Inflammatory macrophage treated with lipopolysaccharide for 4 hours (primary cell): Measurements from ENCODE around the gene RASSF1.

Experiments
- DNase-seq: peaks from one replicate; pipeline ENCODE4 v3.0.0-alpha.2; 2020

Gene RASSF1

DNA sequence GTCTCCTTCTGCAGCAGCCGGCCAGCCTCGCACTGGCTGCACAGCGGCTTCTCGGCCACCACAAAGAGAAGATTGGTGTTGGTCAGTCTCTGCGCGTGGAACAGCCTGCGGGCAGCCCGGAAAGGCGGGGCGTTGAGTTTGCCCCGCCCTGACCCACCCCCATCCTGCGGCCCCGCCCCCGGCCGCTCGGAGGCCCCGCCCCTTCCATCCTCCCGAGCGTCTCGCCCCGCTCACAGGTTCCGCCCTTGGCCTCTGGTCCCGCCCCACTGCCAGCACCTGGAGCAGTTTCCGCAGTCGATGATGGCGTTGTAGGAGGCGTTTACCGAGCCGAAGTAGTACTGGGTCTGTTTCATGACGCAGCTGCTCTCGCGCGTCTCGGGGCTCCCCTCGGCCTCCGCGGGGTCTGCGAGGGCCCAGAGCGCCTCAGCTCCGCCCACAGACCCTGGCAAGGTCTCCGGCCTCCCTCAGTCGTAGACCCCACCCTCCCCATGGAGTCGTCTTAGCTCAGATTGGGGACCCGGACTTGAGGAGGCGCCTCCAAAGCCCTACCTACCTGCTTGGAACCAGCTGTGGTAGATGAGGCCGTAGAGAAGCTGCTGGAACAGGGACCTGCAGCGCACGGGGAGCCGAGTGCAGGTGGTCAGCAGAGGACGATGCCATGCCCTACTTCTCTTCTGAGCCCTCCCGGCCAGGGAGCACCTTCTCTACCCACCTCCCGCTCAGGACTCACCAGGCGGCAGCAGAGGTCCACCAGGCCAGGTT is 24.6 kb upstream of the RASSF1 start:
- DNase-seq: peak; percentile 65

DNA sequence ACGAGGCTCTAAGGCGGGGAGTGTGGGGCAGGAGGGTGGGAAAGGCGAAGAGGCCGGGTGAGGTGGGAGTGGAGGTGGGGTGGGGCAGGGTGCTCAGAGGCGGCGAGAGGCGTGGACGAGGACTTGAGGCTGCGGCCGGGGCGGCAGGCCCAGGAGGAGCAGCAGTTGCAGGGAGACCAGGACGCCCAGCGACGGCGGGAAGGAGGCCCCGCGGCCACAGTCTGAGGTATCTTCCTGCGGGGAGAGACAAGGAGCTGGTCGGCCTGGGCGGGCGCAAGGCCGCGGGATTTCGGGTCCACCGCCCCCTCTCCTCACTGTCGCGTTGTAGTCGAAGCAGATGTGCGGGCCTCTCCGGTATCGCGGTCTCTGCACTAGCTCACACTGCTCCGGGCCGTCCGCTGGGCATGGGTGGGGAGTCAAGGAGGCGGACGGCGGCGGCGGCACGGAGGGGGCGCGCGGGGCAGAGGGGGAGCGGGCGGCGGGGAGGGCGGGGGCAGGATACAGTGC is 24.0 kb upstream of the RASSF1 start:
- no peak for DNase-seq

- no peak for DNase-seq
Measured at GRCh38 chr3:50359760-50360110, 19.1 kb upstream of the RASSF1 start.

- DNase-seq: peak; percentile 98
Measured at GRCh38 chr3:50358911-50359759, 18.5 kb upstream of the RASSF1 start, which contains the start of gene TMEM115. TMEM115 (minus strand) TSS chr3:50359521; CDS start chr3:50359063, 458 bp downstream.

DNA sequence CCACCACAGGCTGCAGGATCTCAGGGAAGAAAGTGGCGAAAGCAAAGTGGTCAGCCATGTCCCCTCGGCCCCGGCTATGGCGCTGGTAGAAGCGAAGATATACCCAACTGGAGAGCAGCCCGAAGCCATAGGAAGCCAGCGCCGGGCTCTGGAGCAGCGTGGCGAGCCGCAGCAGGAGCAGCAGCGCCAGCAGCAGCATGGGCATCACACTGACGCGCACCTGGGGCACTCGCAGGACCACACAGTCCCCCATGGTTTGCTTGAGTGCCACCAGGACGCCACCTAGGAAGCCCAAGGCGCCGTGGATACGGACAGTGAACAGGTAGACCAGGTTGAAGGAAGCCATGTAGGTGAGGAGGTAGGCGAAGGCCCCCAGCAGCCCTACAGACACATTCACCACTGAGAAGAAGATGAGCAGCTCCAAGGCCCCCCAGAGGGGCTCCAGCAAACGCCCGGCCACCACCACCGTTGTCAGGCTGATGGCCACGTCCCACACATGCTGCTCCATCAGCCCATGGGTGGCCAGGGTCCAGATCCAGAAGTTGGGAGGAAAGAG is 17.8 kb upstream of the RASSF1 start:
- DNase-seq: no peak

- DNase-seq: peak; percentile 60
Measured at GRCh38 chr3:50357481-50357880, 16.8 kb upstream of the RASSF1 start.

DNA sequence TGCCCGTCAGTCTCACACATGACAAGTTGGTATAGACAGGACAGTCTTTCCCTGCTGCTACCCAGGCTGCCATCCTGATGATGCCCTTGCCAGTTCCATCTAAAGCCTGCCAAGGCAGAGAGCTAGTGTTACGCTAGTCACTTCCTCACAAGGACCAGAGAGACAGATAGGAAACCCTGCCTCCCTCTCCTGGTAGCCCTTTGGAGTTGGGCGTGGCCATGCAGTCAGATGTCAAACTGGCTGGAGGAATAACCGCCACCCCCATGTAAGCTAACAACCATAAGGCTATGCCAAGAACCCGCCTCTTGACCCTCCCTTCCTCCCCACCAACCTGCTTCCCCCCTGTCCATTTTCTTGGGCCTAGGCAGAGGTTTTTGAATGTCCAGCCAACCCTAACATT is 15.9 kb upstream of the RASSF1 start:
- DNase-seq: peak; percentile 71

GRCh38 chr3:50355829-50356552 is 15.4 kb upstream of the RASSF1 start:
- DNase-seq: no peak

- no peak for DNase-seq
Measured at GRCh38 chr3:50354850-50355249, 14.2 kb upstream of the RASSF1 start.

DNA sequence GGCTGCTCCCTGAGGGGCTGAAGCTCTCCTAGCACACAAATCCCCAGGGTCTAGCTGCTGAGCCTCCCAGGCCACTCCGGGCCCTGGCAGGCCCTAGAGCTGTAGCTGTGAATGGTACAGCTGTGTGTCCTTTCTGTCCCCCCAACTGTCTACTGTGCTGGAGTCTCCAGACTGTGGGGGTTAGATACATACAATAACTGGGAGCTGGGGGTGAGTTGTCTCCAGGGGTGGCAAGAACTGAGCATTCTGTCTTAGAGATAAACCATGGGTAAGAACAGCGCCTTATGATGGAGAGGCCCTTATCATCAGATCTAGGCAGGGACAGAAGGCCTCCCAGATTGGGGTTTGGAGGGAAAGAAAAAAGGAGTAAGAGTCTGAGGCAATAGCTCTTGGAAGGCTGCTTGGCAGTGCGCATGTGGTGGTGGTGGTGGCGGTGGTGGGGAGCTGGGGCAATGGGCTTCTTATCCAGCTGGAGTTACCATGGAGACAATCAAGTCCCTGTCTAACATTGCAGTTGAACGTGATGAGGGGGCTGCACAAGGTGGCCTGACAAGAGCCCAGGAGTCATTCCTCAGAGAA is 13.6 kb upstream of the RASSF1 start:
- no peak for DNase-seq

GRCh38 chr3:50353245-50354004 is 12.8 kb upstream of the RASSF1 start:
- DNase-seq: no peak

DNA sequence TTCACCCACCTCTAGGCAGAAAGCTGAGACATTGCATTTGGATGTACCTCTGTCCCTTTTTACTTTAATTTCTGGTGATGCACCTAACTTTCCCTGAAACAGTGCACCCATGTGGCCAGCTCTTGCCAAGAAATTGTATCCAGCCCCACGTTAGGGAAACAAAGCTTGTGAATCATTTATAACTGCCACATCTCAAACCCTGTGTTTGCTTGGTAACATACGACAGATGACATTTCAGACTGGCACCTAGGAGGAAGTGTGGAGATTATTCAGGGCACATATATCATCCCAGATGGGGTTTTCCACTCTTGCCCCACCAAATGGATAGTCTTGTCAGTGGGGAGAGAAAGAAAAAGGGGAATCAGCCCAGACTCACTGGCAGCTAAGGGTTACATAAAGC is 12.1 kb upstream of the RASSF1 start:
- peak; percentile 96 for DNase-seq

DNA sequence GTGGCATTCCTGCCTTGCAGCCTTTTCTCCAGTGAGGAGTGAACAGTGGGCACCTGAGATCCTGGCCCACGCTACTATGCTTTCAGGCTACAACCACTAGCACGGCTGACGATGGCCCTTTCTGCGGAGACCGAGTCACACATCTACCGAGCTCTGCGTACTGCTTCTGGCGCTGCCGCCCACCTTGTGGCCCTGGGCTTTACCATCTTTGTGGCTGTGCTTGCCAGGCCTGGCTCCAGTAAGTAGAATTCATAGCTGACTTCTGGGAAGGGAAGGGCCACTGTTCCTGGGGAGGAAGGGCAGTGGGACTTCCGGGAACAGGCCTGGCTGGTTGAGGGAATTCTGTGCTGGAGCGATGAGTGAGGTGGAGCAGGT is 10.7 kb upstream of the RASSF1 start:
- no peak for DNase-seq

- peak; percentile 97 for DNase-seq
Measured at GRCh38 chr3:50350527-50351322, 10.1 kb upstream of the RASSF1 start, which contains the start of the genes CYB561D2 and NPRL2. CYB561D2 (plus strand) TSS chr3:50350862; CDS start chr3:50351434, 572 bp downstream. NPRL2 (minus strand) TSS chr3:50350775; CDS start chr3:50350652, 123 bp downstream.

DNA sequence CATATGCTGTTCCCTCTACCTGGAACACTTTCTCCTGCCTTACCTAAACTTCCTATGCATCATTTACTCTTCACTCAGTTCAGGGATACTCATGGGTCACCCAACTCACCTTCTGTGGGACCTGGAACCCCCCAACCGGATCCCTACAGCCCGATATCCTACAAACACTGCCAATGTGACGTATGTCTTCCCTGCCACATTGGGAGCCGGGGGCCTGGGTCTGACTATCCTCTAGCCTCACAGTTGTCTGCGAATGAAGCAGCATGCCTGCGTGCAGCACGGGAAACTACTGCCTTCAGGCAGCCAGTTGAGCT is 9.5 kb upstream of the RASSF1 start:
- DNase-seq: peak; percentile 1

GRCh38 chr3:50347187-50347813 is 6.7 kb upstream of the RASSF1 start:
- peak; percentile 69 for DNase-seq

DNA sequence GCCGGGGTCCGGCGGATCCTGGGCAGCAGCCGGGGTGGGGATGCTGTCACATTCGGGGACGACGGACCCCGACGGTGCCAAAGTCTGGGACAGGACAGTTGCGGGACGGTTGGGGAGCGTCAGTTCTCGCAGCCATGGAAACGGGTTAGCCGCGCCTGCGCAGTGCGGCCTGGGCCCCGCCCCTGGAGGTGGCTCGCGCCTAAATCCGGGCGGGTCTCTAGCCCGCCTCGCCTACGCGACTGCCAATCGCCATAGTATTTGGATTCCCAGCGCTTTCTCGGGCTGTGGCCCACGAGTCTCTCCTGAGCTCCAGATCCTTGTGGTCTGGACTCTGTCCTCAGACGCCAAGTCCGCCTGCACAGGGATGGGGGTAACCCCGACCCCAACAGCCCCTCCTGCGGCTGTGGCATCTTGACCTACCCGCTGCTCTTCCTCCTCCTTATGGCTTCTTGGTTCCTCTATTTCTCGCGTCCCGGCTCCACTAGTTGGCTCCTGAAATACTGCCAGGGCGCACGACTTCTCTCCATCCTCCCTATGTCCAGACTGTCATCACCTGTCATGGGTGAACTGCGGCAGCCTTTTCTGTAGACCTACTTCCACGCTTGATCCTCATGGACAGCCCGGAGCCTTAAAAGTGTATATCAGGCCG is 5.1 kb upstream of the RASSF1 start, which contains the start of gene ZMYND10:
Gene ZMYND10 (minus strand): TSS at position 147 of the 649 bp plus-strand sequence. CDS start 153 bp downstream, outside the sequence.
- peak; percentile 79 for DNase-seq

DNA sequence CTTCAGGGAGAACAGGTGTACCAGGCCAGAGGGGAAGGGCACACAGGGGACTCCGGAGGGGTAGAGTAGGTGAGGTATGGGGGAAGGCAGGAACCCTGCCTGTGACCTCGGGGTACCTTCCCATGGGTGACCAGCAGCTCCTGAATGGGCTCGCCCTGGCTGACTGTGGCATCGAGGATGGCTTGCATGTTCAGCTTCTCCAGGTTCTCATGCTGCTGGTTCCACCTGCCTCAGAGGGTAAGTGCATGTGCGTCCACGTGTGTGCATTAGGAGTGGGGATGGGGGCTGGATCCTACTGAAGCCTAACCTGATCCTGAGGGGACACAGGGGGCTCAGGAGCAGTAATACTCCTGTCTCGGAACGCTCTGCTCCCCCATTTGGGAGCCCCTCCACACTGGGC is 4.4 kb upstream of the RASSF1 start:
- no peak for DNase-seq

DNA sequence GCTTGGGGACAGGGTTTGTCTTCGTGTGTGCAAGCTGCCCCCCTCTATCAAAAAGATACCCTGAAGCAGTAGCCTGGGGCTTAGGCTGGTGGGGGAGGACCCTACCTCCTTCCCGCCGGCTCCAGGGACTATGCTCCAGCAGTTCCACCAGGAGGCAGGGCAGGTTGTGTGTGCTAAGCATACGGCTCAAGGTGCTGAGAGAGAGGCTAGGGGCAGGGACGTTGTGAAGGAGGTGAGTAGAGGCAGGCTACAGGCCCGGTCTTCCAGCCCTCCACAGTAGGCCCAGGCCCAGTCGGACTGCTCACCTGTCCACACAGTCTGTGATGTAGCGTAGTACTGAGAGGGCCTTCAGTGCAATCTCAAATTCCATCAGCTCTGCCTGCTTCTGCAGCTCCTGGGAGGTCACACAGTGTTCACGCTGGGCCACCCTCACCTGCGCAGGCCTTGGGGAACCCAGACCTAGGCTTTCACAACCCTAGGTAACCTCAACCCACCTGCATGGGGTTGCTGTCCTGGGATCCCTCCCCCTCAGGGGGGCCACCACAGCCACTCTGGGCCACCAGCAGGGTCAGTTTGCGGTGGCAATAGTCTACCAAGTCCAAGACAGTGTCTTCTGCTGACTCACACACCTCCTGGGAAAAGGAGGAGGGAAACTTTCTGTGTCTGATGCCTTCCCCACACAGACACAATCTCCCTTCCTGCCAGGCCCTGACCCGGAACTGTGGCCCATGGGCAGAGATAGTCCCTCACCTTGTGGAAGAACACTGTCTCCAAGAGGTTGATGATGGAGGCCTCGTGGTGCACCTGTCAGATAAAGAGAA is 2.4 kb upstream of the RASSF1 start:
- no peak for DNase-seq
